GM12878 (cell line): ENCODE measurements around the gene CNGB1. TPM values are rescaled to one million over a fixed set of nuclear protein-coding genes. Genes with fewer than 3 reads are reported as not detected.

Source experiments
- ATAC-seq: fragments of 200-7000 bp; cut with Tn5 transposase; 3 replicates; pipeline ENCODE4 v1.9.1; 2020; ENCODE audit warnings: mild to moderate bottlenecking, moderate library complexity
- BruUV-seq: library from RNA; stranded (reverse); fragments of 400-500 nt; replicated peaks from 2 replicates; lab custom pipeline; 2021; lab: Mats Ljungman, UMichigan
- CTCF ChIA-PET: fragments of 300-600 bp; sonication (Branson Sonifier 250); formaldehyde crosslinking; extraction: SDS; loops from one replicate; lab custom pipeline; 2021; ENCODE audit warnings: inconsistent platforms; lab: Yijun Ruan, JAX
- POLR2A ChIA-PET: fragments of 350-600 bp; formaldehyde crosslinking; extraction: SDS; loops from one replicate; lab custom pipeline; 2021; ENCODE audit warnings: inconsistent platforms; lab: Charles Lee
- RAD21 ChIA-PET: fragments of 300-600 bp; sonication (Branson Sonifier 250); formaldehyde crosslinking; loops from one replicate; lab custom pipeline; 2023; ENCODE audit warnings: antibody characterized with exemption; ENCODE audit not compliant: unreplicated experiment; lab: Charles Lee
- SMC1A ChIA-PET: fragments of 300-600 bp; sonication (Branson Sonifier 250); formaldehyde crosslinking; loops from one replicate; lab custom pipeline; 2023; ENCODE audit not compliant: unreplicated experiment, uncharacterized antibody; lab: Charles Lee
- DNase-seq: peaks from one replicate; pipeline ENCODE4 v3.0.0-alpha.2; 2011; ENCODE audit warnings: low read depth, low spot score
- FAIRE-seq: peaks from 3 replicates; lab custom pipeline; 2011; peaks lifted over from hg19 to GRCh38; lab: Jason Lieb, UNC
- H2AFZ ChIP-seq: 2 replicates; pipeline ENCODE4 v1.6.0; 2011; ENCODE audit warnings: low read depth, low read length, control low read depth; ENCODE audit not compliant: control insufficient read depth
- H3K27ac ChIP-seq: 2 replicates; pipeline ENCODE4 v1.5.1; 2011; ENCODE audit warnings: control low read depth; ENCODE audit not compliant: control insufficient read depth, insufficient read depth
- H3K27me3 ChIP-seq, 2 experiments: replicated peaks in 1 of 2; 2 replicates each; pipeline versions ENCODE4 v1.6.0 to v1.6.1; 2011; ENCODE audit warnings: low read length in 1 of 2; ENCODE audit not compliant: control insufficient read depth in 2 of 2, insufficient read depth in 2 of 2
- H3K36me3 ChIP-seq, 2 experiments: 2 replicates each; pipeline ENCODE4 v1.5.1; 2011; ENCODE audit warnings: low read length in 1 of 2; ENCODE audit not compliant: control insufficient read depth in 2 of 2, insufficient read depth in 2 of 2
- H3K4me1 ChIP-seq: 2 replicates; pipeline ENCODE4 v1.6.1; 2011; ENCODE audit warnings: mild to moderate bottlenecking, low read length, moderate library complexity, mixed read lengths; ENCODE audit not compliant: control insufficient read depth, insufficient read depth
- H3K4me2 ChIP-seq: 2 replicates; pipeline ENCODE4 v1.6.0; 2011; ENCODE audit warnings: control low read depth; ENCODE audit not compliant: control insufficient read depth, insufficient read depth
- H3K4me3 ChIP-seq: fragments of 200-600 bp; sonication (generic); 2 replicates; pipeline ENCODE4 v1.5.1; 2016
- H3K79me2 ChIP-seq: 2 replicates; pipeline ENCODE4 v1.6.0; 2011; ENCODE audit warnings: low read length; ENCODE audit not compliant: control insufficient read depth, insufficient read depth
- H3K9ac ChIP-seq: 2 replicates; pipeline ENCODE4 v1.8.0; 2011; ENCODE audit warnings: low read length, control low read depth, mixed read lengths; ENCODE audit not compliant: control insufficient read depth, insufficient read depth
- H3K9me3 ChIP-seq: replicated peaks from 3 replicates; pipeline ENCODE4 v1.5.1; 2011; ENCODE audit warnings: mild to moderate bottlenecking, low read length; ENCODE audit not compliant: control insufficient read depth, insufficient read depth
- H4K20me1 ChIP-seq: 2 replicates; pipeline ENCODE4 v1.6.0; 2011; ENCODE audit not compliant: control insufficient read depth, insufficient read depth
- CBX5 ChIP-seq: sonication (generic); IDR thresholded peaks from 2 replicates; pipeline ENCODE4 v1.6.1; 2016; ENCODE audit warnings: low read depth, moderate library complexity, mild to moderate bottlenecking, inconsistent platforms
- CTCF ChIP-seq, 3 experiments: IDR thresholded peaks in 2 of 3; conservative IDR thresholded peaks in 1 of 3; 2 replicates each; pipeline ENCODE4 v1.5.1; 2011; ENCODE audit warnings: low read depth in 3 of 3, low read length in 3 of 3, mild to moderate bottlenecking in 3 of 3, control low read depth in 2 of 3, moderate library complexity in 2 of 3, inconsistent platforms in 1 of 3, mixed read lengths in 1 of 3; ENCODE audit not compliant: control insufficient read depth in 2 of 3, insufficient read depth in 1 of 3; ENCODE audit errors: extremely low read depth in 1 of 3
- KDM1A ChIP-seq: fragments of 200-600 bp; sonication (generic); IDR thresholded peaks from 2 replicates; pipeline ENCODE4 v1.6.1; 2016; ENCODE audit warnings: borderline replicate concordance
- LARP7 ChIP-seq: fragments of 450-650 bp; IDR thresholded peaks from 2 replicates; pipeline ENCODE4 v1.6.1; 2017; ENCODE audit warnings: mild to moderate bottlenecking
- NFYA ChIP-seq: IDR thresholded peaks from 2 replicates; pipeline ENCODE4 v1.6.1; 2011; ENCODE audit warnings: low read depth, mild to moderate bottlenecking, low read length, improper control_type of control experiment, borderline replicate concordance
- RAD51 ChIP-seq: fragments of 450-650 bp; IDR thresholded peaks from 2 replicates; pipeline ENCODE4 v1.6.1; 2016; ENCODE audit warnings: moderate library complexity, mild to moderate bottlenecking, inconsistent platforms
- TCF3 ChIP-seq: IDR thresholded peaks from 2 replicates; pipeline ENCODE4 v1.6.1; 2012; ENCODE audit warnings: low read depth, mild to moderate bottlenecking, low read length, borderline replicate concordance; ENCODE audit not compliant: insufficient read depth
- WGBS: methylation state at CpG from one replicate; pipeline ENCODE4 v1.1.6; 2016; ENCODE audit warnings: low lambda C conversion rate; ENCODE audit not compliant: insufficient replicate concordance, insufficient coverage; ENCODE audit errors: missing lambda C conversion rate; 5-methylcytosine and 5-hydroxymethylcytosine counted together
- in situ Hi-C: fragments of 300-500 bp; cut with MboI; formaldehyde crosslinking; loops from 9 replicates; pipeline ENCODE4 v1.14.3; 2018; ENCODE audit warnings: mixed read lengths
- intact Hi-C: fragments of 100-400 bp; cut with micrococcal nuclease; formaldehyde crosslinking; loops from one replicate; pipeline ENCODE4 v1.14.2; 2022; ENCODE audit not compliant: unreplicated experiment
- polyA plus RNA-seq, 11 experiments: library from polyadenylated mRNA; depleted of rRNA in 4 of 11; unstranded in 6 of 11; stranded (reverse) in 5 of 11; fragments of >200 nt; fragmentation: Nextera tagmentation in 4 of 11; fragmentation: Illumina TruSeq in 1 of 11; extraction: Ambion mirVana in 4 of 11; extraction: Trizol in 1 of 11; gene quantifications; 1 replicate in 1 of 11; 2 replicates in 10 of 11; pipeline versions ENCODE4 v1.2.1 to v1.2.3, GENCODE V29; 2011 to 2016; ENCODE audit warnings: inconsistent platforms in 2 of 11, missing spikeins in 2 of 11, low read depth in 1 of 11
- total RNA-seq, 4 experiments: library from RNA; depleted of rRNA in 3 of 4; stranded (reverse); fragments of >200 nt in 3 of 4; fragmentation: Illumina TruSeq in 1 of 4; extraction: Trizol in 1 of 4; gene quantifications; 2 replicates each; pipeline versions ENCODE4 v1.2.1 to v1.2.3, GENCODE V29; 2013 to 2021

CNGB1 gene
- total and polyA plus RNA-seq, 10 of the 15 experiments (the other 5 are each of a cell fraction or from before 2014, with no cell fraction given) = 0.03 TPM; not detected in 9

- ChIA-PET SMC1A (no interaction called here), CTCF (interaction anchor here (0.7 kb wide), 1 partner anchor 453 kb away, joined by 3 read pairs; no protein-coding TSS in a partner anchor), RAD21 (no interaction called here), POLR2A (no interaction called here)
- Histone ChIP-seq H3K4me3 (no peak overlapping the region), H2AFZ (no peak overlapping the region), H3K36me3 (no peaks in the 10 kb centered on the region), H3K9me3 (no peaks in the 10 kb centered on the region), H3K9ac (no peak overlapping the region), H3K79me2 (no peaks in the 10 kb centered on the region), H3K27ac (no peak overlapping the region), H3K4me1 (no peaks in the 10 kb centered on the region), H3K27me3 (no peaks in the 10 kb centered on the region), H3K4me2 (no peak overlapping the region), H4K20me1 (no peaks in the 10 kb centered on the region)
- in situ Hi-C loops = no loop called here
- intact Hi-C loops = no loop called here
- TF ChIP-seq RAD51 (no peak), KDM1A (no peak), TCF3 (no peak), NFYA (no peak), LARP7 (no peak)
- WGBS = 42% methylated on average over 10 of the region's 10 CpGs
- ATAC-seq (no peak), FAIRE-seq (no peak), DNase-seq (no peak)
- BruUV-seq = no TSS peak
Observed at GRCh38 chr16:57939872-57940224, 31.1 kb downstream of the CNGB1 start.

GRCh38 chr16:57938936-57939871, 31.7 kb downstream of the CNGB1 start:
- Histone ChIP-seq H3K36me3 (no peaks in the 10 kb centered on the region), H4K20me1 (no peaks in the 10 kb centered on the region), H3K79me2 (no peaks in the 10 kb centered on the region), H3K4me1 (no peaks in the 10 kb centered on the region), H3K9ac (no peak overlapping the region), H3K4me2 (no peak overlapping the region), H3K9me3 (no peaks in the 10 kb centered on the region), H3K4me3 (no peak overlapping the region), H3K27me3 (no peaks in the 10 kb centered on the region; a peak in 1 of 4 replicates), H2AFZ (no peak overlapping the region), H3K27ac (no peak overlapping the region)
- intact Hi-C loops (no loop called here), in situ Hi-C loops (no loop called here)
- DNase-seq (no peak), FAIRE-seq (no peak), ATAC-seq (peak; percentile 59)
- CTCF ChIA-PET = interaction anchor here (0.7 kb wide), 1 partner anchor 454 kb away, joined by 3 read pairs; no protein-coding TSS in a partner anchor
- TF ChIP-seq CTCF (IDR thresholded peaks at IDR 0.05 in 2 of 3, conservative IDR thresholded peaks at IDR 0.05 in 1 of 3; ENCODE audit: control insufficient read depth in 2 of 3, extremely low read depth in 1 of 3, insufficient read depth in 1 of 3, low read depth in 3 of 3, low read length in 3 of 3) = 0 out of 6 replicates have a peak, but pooled peaks of 2 of the 3 experiments have one; percentile 5 to 18
- no peak for TF ChIP-seq CBX5
- no TSS peak for BruUV-seq
- SMC1A ChIA-PET = no interaction called here
- 59% methylated on average over 12 of the region's 13 CpGs for WGBS
- POLR2A ChIA-PET = no interaction called here
- RAD21 ChIA-PET = no interaction called here
